ENCODE data around the gene TICAM1.
"Not testable (repeated sequence)": the region's sequence is repeated elsewhere in the genome, so short reads cannot be mapped to it uniquely, and the experiment has no call there.

- TF ChIP-seq POLR2A, CTCF, POLR2AphosphoS5, EP300 (IDR thresholded peaks at IDR 0.05): not testable (repeated sequence)
Measured at GRCh38 chr19:4853506-4853905, 22.0 kb upstream of the TICAM1 start.

Measured in sigmoid colon (tissue), 4 donors.